Keratinocyte (primary cell): Measurements from ENCODE around the gene C19orf85. TPM values are rescaled to one million over a fixed set of nuclear protein-coding genes. Genes with fewer than 3 reads are reported as not detected.

Experiments used
- DNase-seq: peaks from one replicate; pipeline ENCODE4 v3.0.0-alpha.2; 2011; ENCODE audit warnings: low read depth, missing footprints, low spot score
- FAIRE-seq: peaks from 2 replicates; lab custom pipeline; 2011; peaks lifted over from hg19 to GRCh38; lab: Jason Lieb, UNC
- H2AFZ ChIP-seq: 2 replicates; pipeline ENCODE4 v1.6.0; 2012; ENCODE audit warnings: low read length, control low read depth, inconsistent platforms; ENCODE audit not compliant: control insufficient read depth
- H3K27ac ChIP-seq: 2 replicates; pipeline ENCODE4 v1.5.1; 2011; ENCODE audit warnings: low read length; ENCODE audit not compliant: control insufficient read depth, insufficient read depth
- H3K27me3 ChIP-seq: 3 replicates; pipeline ENCODE4 v1.6.0; 2011; ENCODE audit warnings: low read length; ENCODE audit not compliant: control insufficient read depth, insufficient read depth; ENCODE audit errors: extremely low read depth
- H3K36me3 ChIP-seq, 2 experiments: 2 replicates in 1 of 2; 3 replicates in 1 of 2; pipeline ENCODE4 v1.5.1; 2011; ENCODE audit warnings: low read length in 2 of 2, mild to moderate bottlenecking in 1 of 2; ENCODE audit not compliant: control insufficient read depth in 2 of 2, insufficient read depth in 2 of 2; ENCODE audit errors: extremely low read depth in 1 of 2
- H3K4me1 ChIP-seq: 3 replicates; pipeline ENCODE4 v1.5.1; 2011; ENCODE audit warnings: low read length; ENCODE audit not compliant: control insufficient read depth, insufficient read depth; ENCODE audit errors: extremely low read depth
- H3K4me2 ChIP-seq: 3 replicates; pipeline ENCODE4 v1.6.0; 2011; ENCODE audit warnings: low read depth, low read length; ENCODE audit not compliant: control insufficient read depth, insufficient read depth; ENCODE audit errors: extremely low read depth
- H3K4me3 ChIP-seq, 3 experiments: fragments of 200-600 bp in 1 of 3; sonication (generic) in 1 of 3; 2 replicates in 2 of 3; 3 replicates in 1 of 3; pipeline ENCODE4 v1.5.1; 2011 to 2016; ENCODE audit warnings: low read length in 3 of 3, mild to moderate bottlenecking in 3 of 3, control low read depth in 2 of 3, inconsistent platforms in 1 of 3, low read depth in 1 of 3, mixed read lengths in 1 of 3, mixed run types in 1 of 3, moderate library complexity in 1 of 3; ENCODE audit not compliant: control insufficient read depth in 2 of 3, insufficient read depth in 2 of 3; ENCODE audit errors: extremely low read depth in 1 of 3
- H3K79me2 ChIP-seq: 2 replicates; pipeline ENCODE4 v1.6.0; 2012; ENCODE audit warnings: low read length; ENCODE audit not compliant: control insufficient read depth, insufficient read depth
- H3K9ac ChIP-seq: 3 replicates; pipeline ENCODE4 v1.6.0; 2011; ENCODE audit warnings: low read length; ENCODE audit not compliant: control insufficient read depth, insufficient read depth; ENCODE audit errors: extremely low read depth
- H3K9me1 ChIP-seq: 3 replicates; pipeline ENCODE4 v1.6.0; 2011; ENCODE audit warnings: low read length; ENCODE audit not compliant: control insufficient read depth, insufficient read depth; ENCODE audit errors: extremely low read depth
- H3K9me3 ChIP-seq: 2 replicates; pipeline ENCODE4 v1.5.1; 2012; ENCODE audit warnings: low read depth, low read length; ENCODE audit not compliant: control insufficient read depth
- H4K20me1 ChIP-seq: 3 replicates; pipeline ENCODE4 v1.6.0; 2011; ENCODE audit warnings: low read length; ENCODE audit not compliant: control insufficient read depth, insufficient read depth; ENCODE audit errors: extremely low read depth
- CTCF ChIP-seq, 3 experiments: IDR thresholded peaks in 1 of 3; conservative IDR thresholded peaks in 1 of 3; optimal IDR thresholded peaks in 1 of 3; 2 replicates in 2 of 3; 3 replicates in 1 of 3; pipeline versions ENCODE3 to v1.5.1; 2011; ENCODE audit warnings: low read length in 3 of 3, mild to moderate bottlenecking in 3 of 3, moderate library complexity in 2 of 3, control low read depth in 1 of 3, inconsistent platforms in 1 of 3; ENCODE audit not compliant: insufficient read depth in 2 of 3; ENCODE audit errors: extremely low read depth in 1 of 3
- EZH2 ChIP-seq: IDR thresholded peaks from one replicate; pipeline ENCODE4 v1.6.1; 2012; ENCODE audit warnings: inconsistent platforms, mild to moderate bottlenecking, low read length, moderate library complexity
- dilution Hi-C: fragments of 300-500 bp; cut with MboI; formaldehyde crosslinking; loops from one replicate; pipeline ENCODE4 v1.7.0; 2020; ENCODE audit warnings: low sequenced_read_pairs; ENCODE audit not compliant: extremely low pct_ligation_motif_present
- polyA plus RNA-seq, 5 experiments: library from polyadenylated mRNA; depleted of rRNA in 3 of 5; stranded (reverse) in 3 of 5; stranded (forward) in 1 of 5; unstranded in 1 of 5; fragments of >200 nt; gene quantifications; 1 replicate in 1 of 5; 2 replicates in 3 of 5; 3 replicates in 1 of 5; pipeline versions ENCODE4 v1.2.1 to v1.2.3, GENCODE V29; 2011 to 2012; ENCODE audit warnings: missing spikeins in 2 of 5, low read depth in 1 of 5, low replicate concordance in 1 of 5

The C19orf85 gene
- polyA plus RNA-seq, 1 donor (not counting 4 experiments of a cell fraction or from before 2014, with no cell fraction given) = not detected

DNA sequence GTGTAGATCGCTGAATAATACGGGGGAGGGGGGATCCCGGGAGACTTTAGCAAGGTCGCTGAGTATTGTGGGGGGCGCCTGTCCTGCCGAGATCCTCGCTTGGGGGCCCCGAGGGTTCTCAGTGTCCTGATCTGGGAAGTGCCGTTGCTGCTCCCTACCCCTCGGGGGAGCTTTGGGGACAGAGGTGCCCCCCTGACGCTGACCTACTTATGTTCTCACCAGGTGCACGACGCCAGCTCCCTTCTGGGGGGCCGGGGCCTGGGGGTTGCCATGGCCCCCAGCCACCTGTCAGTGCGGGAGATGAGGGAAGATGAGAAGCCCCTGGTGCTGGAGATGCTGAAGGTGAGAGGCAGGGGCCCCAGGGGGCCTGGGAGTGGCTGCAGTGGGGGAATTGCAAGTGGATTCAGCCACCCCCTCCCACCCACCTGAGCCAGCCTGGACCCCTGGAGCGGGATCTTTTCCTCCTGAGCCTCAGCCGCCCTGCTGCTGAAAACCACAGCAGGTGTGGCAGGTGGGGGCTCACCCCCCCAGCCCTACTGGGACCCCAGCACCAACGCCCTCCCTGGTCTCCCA, 21.0 kb upstream of the C19orf85 start:
- DNase-seq = no peak
- peak overlapping the region; percentile 33 for H2AFZ ChIP-seq
- H3K4me1 ChIP-seq = peaks cover 27% of the 10 kb centered on the region

GRCh38 chr19:55484593-55485438, 20.3 kb upstream of the C19orf85 start, which contains the start of gene NAT14:
TSS of gene NAT14 (plus strand) at chr19:55485188. CDS start at chr19:55485709, 521 bp downstream.
- H3K79me2 ChIP-seq = no peaks in the 10 kb centered on the region
- H3K9me3 ChIP-seq = no peaks in the 10 kb centered on the region
- peaks cover 3% of the 10 kb centered on the region for H3K9me1 ChIP-seq
- DNase-seq (no peak), FAIRE-seq (no peak)
- dilution Hi-C loops = no loop called here
- peak within 1 kb of the TSS; percentile 78 for H2AFZ ChIP-seq
- H3K27me3 ChIP-seq = no peaks in the 10 kb centered on the region
- peak within 1 kb of the TSS; percentile 60 to 76 (median 74) for H3K4me3 ChIP-seq
- H3K9ac ChIP-seq = peak within 1 kb of the TSS; percentile 76
- peaks cover 27% of the 10 kb centered on the region for H3K4me1 ChIP-seq
- no peaks in the 10 kb centered on the region for H4K20me1 ChIP-seq
- peaks cover 0 to 5% of the 10 kb centered on the region in 2 experiments for H3K36me3 ChIP-seq
- H3K27ac ChIP-seq = peak within 1 kb of the TSS; percentile 53
- TF ChIP-seq CTCF (optimal IDR thresholded peaks at IDR 0.05 in 1 of 3, IDR thresholded peaks at IDR 0.05 in 1 of 3, conservative IDR thresholded peaks at IDR 0.05 in 1 of 3; ENCODE audit: extremely low read depth in 1 of 3, insufficient read depth in 2 of 3, low read length in 3 of 3) (no peak), EZH2 (no peak)
- H3K4me2 ChIP-seq = peak within 1 kb of the TSS; percentile 85

More for the DNA sequence above, 21.0 kb upstream of the C19orf85 start:
- no peak for FAIRE-seq
- Histone ChIP-seq H3K9me3 (no peaks in the 10 kb centered on the region), H4K20me1 (no peaks in the 10 kb centered on the region), H3K79me2 (no peaks in the 10 kb centered on the region), H3K27me3 (peaks cover under 1% of the 10 kb centered on the region), H3K36me3 (peaks cover 0 to 5% of the 10 kb centered on the region in 2 experiments), H3K9ac (peak overlapping the region; percentile 76), H3K9me1 (peaks cover 3% of the 10 kb centered on the region), H3K27ac (peak overlapping the region; percentile 53), H3K4me3 (peak overlapping the region; percentile 60 to 76 (median 74)), H3K4me2 (peak overlapping the region; percentile 85)
- dilution Hi-C loops = no loop called here
- TF ChIP-seq CTCF (optimal IDR thresholded peaks at IDR 0.05 in 1 of 3, IDR thresholded peaks at IDR 0.05 in 1 of 3, conservative IDR thresholded peaks at IDR 0.05 in 1 of 3; ENCODE audit: extremely low read depth in 1 of 3, insufficient read depth in 2 of 3, low read length in 3 of 3) (no peak), EZH2 (no peak)
